KMS-11 (cell line): Measurements from ENCODE around the gene UMAD1.

ENCODE experiments used
- H2AFZ ChIP-seq: fragments of 200-600 bp; sonication (generic); 2 replicates; pipeline ENCODE4 v1.6.1; 2016; ENCODE audit warnings: antibody characterized with exemption, mixed run types, low read depth
- H3K27ac ChIP-seq: fragments of 200-600 bp; sonication (generic); 2 replicates; pipeline ENCODE4 v1.6.1; 2016; ENCODE audit warnings: mild to moderate bottlenecking, mixed run types
- H3K27me3 ChIP-seq: fragments of 200-600 bp; sonication (generic); 2 replicates; pipeline ENCODE4 v1.6.1; 2017; ENCODE audit warnings: mild to moderate bottlenecking, low read depth, mixed run types, moderate library complexity; ENCODE audit not compliant: insufficient read depth
- H3K36me3 ChIP-seq: fragments of 200-600 bp; sonication (generic); 2 replicates; pipeline ENCODE4 v1.6.1; 2017; ENCODE audit warnings: mild to moderate bottlenecking, mixed run types; ENCODE audit not compliant: insufficient read depth
- H3K4me1 ChIP-seq: fragments of 200-600 bp; sonication (generic); 2 replicates; pipeline ENCODE4 v1.6.1; 2016; ENCODE audit warnings: mild to moderate bottlenecking, low read depth, mixed run types; ENCODE audit not compliant: poor library complexity, severe bottlenecking
- H3K4me2 ChIP-seq: fragments of 200-600 bp; sonication (generic); 2 replicates; pipeline ENCODE4 v1.7.0; 2016; ENCODE audit warnings: mild to moderate bottlenecking, mixed run types
- H3K4me3 ChIP-seq: fragments of 200-600 bp; sonication (generic); IDR thresholded peaks from 2 replicates; pipeline ENCODE4 v1.6.1; 2017; ENCODE audit warnings: low read depth, low read length, mixed read lengths; ENCODE audit not compliant: insufficient read depth
- H3K79me2 ChIP-seq: fragments of 200-600 bp; sonication (generic); 2 replicates; pipeline ENCODE4 v1.6.1; 2016; ENCODE audit warnings: low read depth, mixed run types; ENCODE audit not compliant: insufficient read depth
- H3K9ac ChIP-seq: fragments of 200-600 bp; sonication (generic); 2 replicates; pipeline ENCODE4 v1.6.1; 2016; ENCODE audit warnings: mild to moderate bottlenecking, mixed run types
- H4K20me1 ChIP-seq: fragments of 200-600 bp; sonication (generic); 2 replicates; pipeline ENCODE4 v1.6.1; 2016; ENCODE audit warnings: mild to moderate bottlenecking, mixed run types; ENCODE audit not compliant: insufficient read depth
- CTCF ChIP-seq: fragments of 200-600 bp; sonication (generic); conservative IDR thresholded peaks from 2 replicates; pipeline ENCODE4 v1.6.1; 2017; ENCODE audit warnings: low read depth, mild to moderate bottlenecking, antibody characterized with exemption, low read length, moderate library complexity, mixed read lengths

The UMAD1 gene

GRCh38 chr7:7918736-7919448 is 278.3 kb downstream of the UMAD1 start:
- Histone ChIP-seq H3K4me3 (no peak overlapping the region), H3K4me1 (peaks cover 65% of the 10 kb centered on the region), H2AFZ (peak overlapping the region; percentile 12; the same call in 1 of the 2 replicates), H4K20me1 (no peaks in the 10 kb centered on the region), H3K9ac (no peak overlapping the region), H3K27me3 (no peaks in the 10 kb centered on the region), H3K4me2 (peak overlapping the region; percentile 84), H3K27ac (peak overlapping the region; percentile 50; the same call in 1 of the 2 replicates), H3K79me2 (no peaks in the 10 kb centered on the region), H3K36me3 (no peaks in the 10 kb centered on the region)
- TF ChIP-seq CTCF = no peak

GRCh38 chr7:7919449-7919945 is 278.9 kb downstream of the UMAD1 start:
- no peaks in the 10 kb centered on the region for H4K20me1 ChIP-seq
- no peak overlapping the region for H3K9ac ChIP-seq
- TF ChIP-seq CTCF = no peak
- H3K27ac ChIP-seq = peak overlapping the region; percentile 50; the same call in 1 of the 2 replicates
- H3K36me3 ChIP-seq = no peaks in the 10 kb centered on the region
- H3K79me2 ChIP-seq = no peaks in the 10 kb centered on the region
- H3K27me3 ChIP-seq = no peaks in the 10 kb centered on the region
- peak overlapping the region; percentile 7; the same call in 1 of the 2 replicates for H2AFZ ChIP-seq
- H3K4me3 ChIP-seq = no peak overlapping the region
- H3K4me1 ChIP-seq = peaks cover 71% of the 10 kb centered on the region
- peak overlapping the region; percentile 84 for H3K4me2 ChIP-seq

GRCh38 chr7:7920056-7920455 is 279.5 kb downstream of the UMAD1 start:
- Histone ChIP-seq H3K79me2 (no peaks in the 10 kb centered on the region), H3K27me3 (no peaks in the 10 kb centered on the region), H3K4me1 (peaks cover 76% of the 10 kb centered on the region), H3K4me2 (peak overlapping the region; percentile 84), H4K20me1 (no peaks in the 10 kb centered on the region), H2AFZ (peak overlapping the region; percentile 2; the same call in 1 of the 2 replicates), H3K9ac (no peak overlapping the region; the same call in 1 of the 2 replicates), H3K27ac (peak overlapping the region; percentile 50), H3K4me3 (no peak overlapping the region), H3K36me3 (no peaks in the 10 kb centered on the region)
- no peak for TF ChIP-seq CTCF

GRCh38 chr7:7920481-7920880 is 279.9 kb downstream of the UMAD1 start:
- H3K27ac ChIP-seq = peak overlapping the region; percentile 50
- H4K20me1 ChIP-seq = no peaks in the 10 kb centered on the region
- TF ChIP-seq CTCF = no peak
- peak overlapping the region; percentile 84 for H3K4me2 ChIP-seq
- peaks cover 81% of the 10 kb centered on the region for H3K4me1 ChIP-seq
- H3K4me3 ChIP-seq = no peak overlapping the region
- no peaks in the 10 kb centered on the region for H3K36me3 ChIP-seq
- H3K27me3 ChIP-seq = no peaks in the 10 kb centered on the region
- H3K79me2 ChIP-seq = no peaks in the 10 kb centered on the region
- H3K9ac ChIP-seq = peak overlapping the region; percentile 13; the same call in 1 of the 2 replicates
- H2AFZ ChIP-seq = peak overlapping the region; percentile 4; the same call in 1 of the 2 replicates
